Measurements from ENCODE around the gene ADCY9.

The ADCY9 gene

GRCh38 chr16:4140652-4141051 lies 24.4 kb upstream of the ADCY9 start:
- Histone ChIP-seq H3K4me2 (ENCODE audit: low read length) (peak overlapping the region; percentile 21), H4K20me1 (ENCODE audit: control insufficient read depth, insufficient read depth, low read depth, low read length) (no peaks in the 10 kb centered on the region), H3K4me3 (ENCODE audit: low read length) (no peak overlapping the region), H3K79me2 (ENCODE audit: control insufficient read depth, low read length) (no peaks in the 10 kb centered on the region), H3K9me3 (ENCODE audit: control insufficient read depth, insufficient read depth, low read length) (no peaks in the 10 kb centered on the region), H3K9me2 (replicated peaks; ENCODE audit: control insufficient read depth, low read length) (no peaks in the 10 kb centered on the region), H3F3A (ENCODE audit: control insufficient read depth, insufficient read depth) (no peaks in the 10 kb centered on the region), H3K27me3 (ENCODE audit: control insufficient read depth, low read length) (no peaks in the 10 kb centered on the region; the same call in 1 of the 2 replicates), H3K27ac (ENCODE audit: low read depth, low read length) (no peak overlapping the region), H3K4me1 (ENCODE audit: control insufficient read depth, low read length) (peaks cover 11% of the 10 kb centered on the region), H3K36me3 (ENCODE audit: control insufficient read depth, low read length) (no peaks in the 10 kb centered on the region)
- TF ChIP-seq, protein P1, sequence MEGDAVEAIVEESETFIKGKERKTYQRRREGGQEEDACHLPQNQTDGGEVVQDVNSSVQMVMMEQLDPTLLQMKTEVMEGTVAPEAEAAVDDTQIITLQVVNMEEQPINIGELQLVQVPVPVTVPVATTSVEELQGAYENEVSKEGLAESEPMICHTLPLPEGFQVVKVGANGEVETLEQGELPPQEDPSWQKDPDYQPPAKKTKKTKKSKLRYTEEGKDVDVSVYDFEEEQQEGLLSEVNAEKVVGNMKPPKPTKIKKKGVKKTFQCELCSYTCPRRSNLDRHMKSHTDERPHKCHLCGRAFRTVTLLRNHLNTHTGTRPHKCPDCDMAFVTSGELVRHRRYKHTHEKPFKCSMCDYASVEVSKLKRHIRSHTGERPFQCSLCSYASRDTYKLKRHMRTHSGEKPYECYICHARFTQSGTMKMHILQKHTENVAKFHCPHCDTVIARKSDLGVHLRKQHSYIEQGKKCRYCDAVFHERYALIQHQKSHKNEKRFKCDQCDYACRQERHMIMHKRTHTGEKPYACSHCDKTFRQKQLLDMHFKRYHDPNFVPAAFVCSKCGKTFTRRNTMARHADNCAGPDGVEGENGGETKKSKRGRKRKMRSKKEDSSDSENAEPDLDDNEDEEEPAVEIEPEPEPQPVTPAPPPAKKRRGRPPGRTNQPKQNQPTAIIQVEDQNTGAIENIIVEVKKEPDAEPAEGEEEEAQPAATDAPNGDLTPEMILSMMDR (IDR thresholded peaks at IDR 0.05; ENCODE audit: low read depth, low read length, poor library complexity, severe bottlenecking): no peak
- TF ChIP-seq EZH2phosphoT487 (IDR thresholded peaks at IDR 0.05; ENCODE audit: borderline replicate concordance, low read length): no peak

- Histone ChIP-seq H3K79me2 (ENCODE audit: control insufficient read depth, low read length) (no peaks in the 10 kb centered on the region), H3K4me3 (ENCODE audit: low read length) (no peak overlapping the region), H3K27me3 (ENCODE audit: control insufficient read depth, low read length) (no peaks in the 10 kb centered on the region; the same call in 1 of the 2 replicates), H4K20me1 (ENCODE audit: control insufficient read depth, insufficient read depth, low read depth, low read length) (no peaks in the 10 kb centered on the region), H3K27ac (ENCODE audit: low read depth, low read length) (no peak overlapping the region), H3K9me2 (replicated peaks; ENCODE audit: control insufficient read depth, low read length) (no peaks in the 10 kb centered on the region), H3K36me3 (ENCODE audit: control insufficient read depth, low read length) (no peaks in the 10 kb centered on the region), H3F3A (ENCODE audit: control insufficient read depth, insufficient read depth) (no peaks in the 10 kb centered on the region), H3K4me2 (ENCODE audit: low read length) (no peak overlapping the region), H3K4me1 (ENCODE audit: control insufficient read depth, low read length) (peaks cover 11% of the 10 kb centered on the region), H3K9me3 (ENCODE audit: control insufficient read depth, insufficient read depth, low read length) (no peaks in the 10 kb centered on the region)
- TF ChIP-seq, protein P1 (IDR thresholded peaks at IDR 0.05; ENCODE audit: low read depth, low read length, poor library complexity, severe bottlenecking): no peak
Measured at GRCh38 chr16:4139968-4140367, 23.7 kb upstream of the ADCY9 start.

GRCh38 chr16:4138713-4139112 lies 22.5 kb upstream of the ADCY9 start:
- no peak overlapping the region for H3K4me3 ChIP-seq (ENCODE audit: low read length)
- H3K27me3 ChIP-seq (ENCODE audit: control insufficient read depth, low read length): no peaks in the 10 kb centered on the region; the same call in 1 of the 2 replicates
- no peaks in the 10 kb centered on the region for H3K79me2 ChIP-seq (ENCODE audit: control insufficient read depth, low read length)
- no peaks in the 10 kb centered on the region for H4K20me1 ChIP-seq (ENCODE audit: control insufficient read depth, insufficient read depth, low read depth, low read length)
- H3K4me1 ChIP-seq (ENCODE audit: control insufficient read depth, low read length): peaks cover 11% of the 10 kb centered on the region
- no peaks in the 10 kb centered on the region for H3K9me3 ChIP-seq (ENCODE audit: control insufficient read depth, insufficient read depth, low read length)
- TF ChIP-seq, protein P1 (IDR thresholded peaks at IDR 0.05; ENCODE audit: low read depth, low read length, poor library complexity, severe bottlenecking): no peak
- no peak for TF ChIP-seq EZH2phosphoT487 (IDR thresholded peaks at IDR 0.05; ENCODE audit: borderline replicate concordance, low read length)
- H3K4me2 ChIP-seq (ENCODE audit: low read length): no peak overlapping the region
- H3K9me2 ChIP-seq (replicated peaks; ENCODE audit: control insufficient read depth, low read length): no peaks in the 10 kb centered on the region
- no peaks in the 10 kb centered on the region for H3F3A ChIP-seq (ENCODE audit: control insufficient read depth, insufficient read depth)
- no peaks in the 10 kb centered on the region for H3K36me3 ChIP-seq (ENCODE audit: control insufficient read depth, low read length)
- no peak overlapping the region for H3K27ac ChIP-seq (ENCODE audit: low read depth, low read length)

DNA sequence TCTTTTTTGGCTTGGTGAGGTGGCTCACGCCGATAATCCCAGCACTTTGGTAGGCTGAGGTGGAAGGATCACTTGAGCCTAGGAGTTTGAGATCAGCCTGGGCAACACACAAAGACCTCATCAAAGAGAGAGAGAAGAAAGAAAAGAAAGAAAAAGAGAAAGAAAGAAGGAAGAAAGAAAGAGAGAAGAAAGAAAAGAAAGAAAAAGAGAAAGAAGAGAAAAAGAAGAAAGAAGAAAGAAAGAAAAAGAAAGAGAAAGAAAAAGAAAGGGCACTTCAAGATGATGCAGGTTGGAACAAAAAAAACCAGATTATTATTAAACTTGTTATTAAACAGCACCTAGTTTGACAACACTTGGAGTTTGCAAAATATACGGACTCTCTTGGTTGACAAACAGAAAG lies 21.2 kb upstream of the ADCY9 start:
- TF ChIP-seq, protein P1 (IDR thresholded peaks at IDR 0.05; ENCODE audit: low read depth, low read length, poor library complexity, severe bottlenecking): no peak
- TF ChIP-seq EZH2phosphoT487 (IDR thresholded peaks at IDR 0.05; ENCODE audit: borderline replicate concordance, low read length): no peak
- peaks cover 11% of the 10 kb centered on the region for H3K4me1 ChIP-seq (ENCODE audit: control insufficient read depth, low read length)
- H3K4me3 ChIP-seq (ENCODE audit: low read length): no peak overlapping the region
- H3K36me3 ChIP-seq (ENCODE audit: control insufficient read depth, low read length): no peaks in the 10 kb centered on the region
- no peaks in the 10 kb centered on the region; the same call in 1 of the 2 replicates for H3K27me3 ChIP-seq (ENCODE audit: control insufficient read depth, low read length)
- no peak overlapping the region for H3K27ac ChIP-seq (ENCODE audit: low read depth, low read length)
- no peaks in the 10 kb centered on the region for H3K79me2 ChIP-seq (ENCODE audit: control insufficient read depth, low read length)
- H3K4me2 ChIP-seq (ENCODE audit: low read length): no peak overlapping the region
- H4K20me1 ChIP-seq (ENCODE audit: control insufficient read depth, insufficient read depth, low read depth, low read length): no peaks in the 10 kb centered on the region
- H3K9me2 ChIP-seq (replicated peaks; ENCODE audit: control insufficient read depth, low read length): no peaks in the 10 kb centered on the region
- H3K9me3 ChIP-seq (ENCODE audit: control insufficient read depth, insufficient read depth, low read length): no peaks in the 10 kb centered on the region
- H3F3A ChIP-seq (ENCODE audit: control insufficient read depth, insufficient read depth): no peaks in the 10 kb centered on the region

All from DOHH2 (cell line).